Ovary (tissue), 3 donors: Measurements from ENCODE around the gene BLOC1S4.

ENCODE experiments used
- EP300 ChIP-seq: sonication (generic); formaldehyde crosslinking; IDR thresholded peaks from one replicate; pipeline ENCODE4 v1.6.1; 2017; ENCODE audit warnings: antibody characterized with exemption
- POLR2A ChIP-seq: fragments of 450-650 bp; IDR thresholded peaks from one replicate; pipeline ENCODE4 v1.6.1; 2017; ENCODE audit warnings: antibody characterized with exemption, mild to moderate bottlenecking, moderate library complexity
- TF ChIP-seq, protein P1 (sequence below), 3 donors: fragments of 450-650 bp in 2 of 3; fragments of 200-600 bp in 1 of 3; IDR thresholded peaks; one replicate each; pipeline versions ENCODE4 v1.5.1 to v1.8.0; 2016 to 2022; ENCODE audit warnings: antibody characterized with exemption in 3 of 3, mild to moderate bottlenecking in 1 of 3
- donor health status: DM: no; HTN: no; CAD: no.

DNA sequence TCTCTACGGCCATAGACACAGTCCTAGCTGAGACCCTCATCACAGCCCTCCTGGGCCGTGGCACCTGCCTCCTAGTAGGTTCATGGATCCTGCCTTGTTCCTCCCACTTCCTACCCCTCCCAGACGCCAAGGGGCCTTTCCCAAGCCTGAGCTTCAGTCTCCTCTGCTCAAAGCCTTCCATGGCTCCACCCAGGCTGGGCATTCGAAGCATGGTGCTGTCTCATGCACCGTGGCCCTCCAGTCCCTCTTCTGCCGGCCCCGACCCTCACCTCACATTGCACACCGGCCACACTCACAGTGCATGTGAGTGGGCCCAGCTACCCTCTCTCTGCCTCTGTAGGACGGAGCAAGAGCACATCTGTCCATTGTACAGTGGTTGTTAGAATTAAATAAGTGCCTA is 44.9 kb downstream of the BLOC1S4 start:
- TF ChIP-seq, protein P1, sequence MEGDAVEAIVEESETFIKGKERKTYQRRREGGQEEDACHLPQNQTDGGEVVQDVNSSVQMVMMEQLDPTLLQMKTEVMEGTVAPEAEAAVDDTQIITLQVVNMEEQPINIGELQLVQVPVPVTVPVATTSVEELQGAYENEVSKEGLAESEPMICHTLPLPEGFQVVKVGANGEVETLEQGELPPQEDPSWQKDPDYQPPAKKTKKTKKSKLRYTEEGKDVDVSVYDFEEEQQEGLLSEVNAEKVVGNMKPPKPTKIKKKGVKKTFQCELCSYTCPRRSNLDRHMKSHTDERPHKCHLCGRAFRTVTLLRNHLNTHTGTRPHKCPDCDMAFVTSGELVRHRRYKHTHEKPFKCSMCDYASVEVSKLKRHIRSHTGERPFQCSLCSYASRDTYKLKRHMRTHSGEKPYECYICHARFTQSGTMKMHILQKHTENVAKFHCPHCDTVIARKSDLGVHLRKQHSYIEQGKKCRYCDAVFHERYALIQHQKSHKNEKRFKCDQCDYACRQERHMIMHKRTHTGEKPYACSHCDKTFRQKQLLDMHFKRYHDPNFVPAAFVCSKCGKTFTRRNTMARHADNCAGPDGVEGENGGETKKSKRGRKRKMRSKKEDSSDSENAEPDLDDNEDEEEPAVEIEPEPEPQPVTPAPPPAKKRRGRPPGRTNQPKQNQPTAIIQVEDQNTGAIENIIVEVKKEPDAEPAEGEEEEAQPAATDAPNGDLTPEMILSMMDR (IDR thresholded peaks at IDR 0.05): no peak
- no peak for TF ChIP-seq EP300
- TF ChIP-seq POLR2A: no peak
